Measurements from ENCODE around the gene SEL1L. TPM values are rescaled to one million over a fixed set of nuclear protein-coding genes. Genes with fewer than 3 reads are reported as not detected.

The SEL1L gene
- total and polyA plus RNA-seq, 2 of the 13 experiments (the other 11 are each of a cell fraction or from before 2014, with no cell fraction given): 15.3 to 61.0 TPM

DNA sequence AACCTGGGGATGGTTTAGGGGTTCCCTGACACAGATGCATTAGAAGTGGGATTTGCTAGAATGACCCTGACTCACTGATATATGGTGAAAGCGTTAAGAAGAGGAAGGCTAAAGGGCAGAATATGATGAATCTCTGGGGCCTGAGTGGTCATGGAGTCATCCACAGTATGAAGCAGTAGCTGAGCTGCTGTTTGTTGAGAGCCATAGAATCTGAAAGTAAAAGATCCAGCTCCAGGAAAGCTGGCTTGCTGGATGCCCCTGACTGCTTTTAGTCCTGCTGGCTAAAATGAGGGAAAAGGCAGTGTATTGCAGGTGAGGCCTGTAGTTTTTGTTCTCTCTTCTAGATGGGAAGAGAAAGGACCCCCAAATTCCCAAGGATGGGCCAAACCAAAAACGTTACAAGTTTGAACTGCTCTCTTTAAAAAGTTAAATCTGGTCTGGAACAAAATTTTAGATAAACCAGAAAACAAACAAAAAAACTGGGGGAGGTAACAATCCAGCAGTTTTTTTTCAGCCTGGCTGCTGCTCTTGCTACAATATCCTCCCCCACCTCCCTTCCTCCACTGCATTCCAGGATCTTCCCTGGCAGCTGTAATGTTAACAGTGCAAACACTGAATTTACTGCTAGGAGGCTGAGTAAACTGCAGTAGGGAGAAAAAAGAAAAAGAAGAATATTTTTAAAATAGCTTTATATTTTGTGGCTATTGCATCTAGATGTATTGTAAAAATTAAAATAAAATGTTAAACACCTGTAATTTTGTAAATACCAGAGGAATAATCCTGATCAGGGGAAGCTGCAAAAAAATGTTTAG lies 16.5 kb downstream of the SEL1L start (continued):
- TF ChIP-seq, protein P1, sequence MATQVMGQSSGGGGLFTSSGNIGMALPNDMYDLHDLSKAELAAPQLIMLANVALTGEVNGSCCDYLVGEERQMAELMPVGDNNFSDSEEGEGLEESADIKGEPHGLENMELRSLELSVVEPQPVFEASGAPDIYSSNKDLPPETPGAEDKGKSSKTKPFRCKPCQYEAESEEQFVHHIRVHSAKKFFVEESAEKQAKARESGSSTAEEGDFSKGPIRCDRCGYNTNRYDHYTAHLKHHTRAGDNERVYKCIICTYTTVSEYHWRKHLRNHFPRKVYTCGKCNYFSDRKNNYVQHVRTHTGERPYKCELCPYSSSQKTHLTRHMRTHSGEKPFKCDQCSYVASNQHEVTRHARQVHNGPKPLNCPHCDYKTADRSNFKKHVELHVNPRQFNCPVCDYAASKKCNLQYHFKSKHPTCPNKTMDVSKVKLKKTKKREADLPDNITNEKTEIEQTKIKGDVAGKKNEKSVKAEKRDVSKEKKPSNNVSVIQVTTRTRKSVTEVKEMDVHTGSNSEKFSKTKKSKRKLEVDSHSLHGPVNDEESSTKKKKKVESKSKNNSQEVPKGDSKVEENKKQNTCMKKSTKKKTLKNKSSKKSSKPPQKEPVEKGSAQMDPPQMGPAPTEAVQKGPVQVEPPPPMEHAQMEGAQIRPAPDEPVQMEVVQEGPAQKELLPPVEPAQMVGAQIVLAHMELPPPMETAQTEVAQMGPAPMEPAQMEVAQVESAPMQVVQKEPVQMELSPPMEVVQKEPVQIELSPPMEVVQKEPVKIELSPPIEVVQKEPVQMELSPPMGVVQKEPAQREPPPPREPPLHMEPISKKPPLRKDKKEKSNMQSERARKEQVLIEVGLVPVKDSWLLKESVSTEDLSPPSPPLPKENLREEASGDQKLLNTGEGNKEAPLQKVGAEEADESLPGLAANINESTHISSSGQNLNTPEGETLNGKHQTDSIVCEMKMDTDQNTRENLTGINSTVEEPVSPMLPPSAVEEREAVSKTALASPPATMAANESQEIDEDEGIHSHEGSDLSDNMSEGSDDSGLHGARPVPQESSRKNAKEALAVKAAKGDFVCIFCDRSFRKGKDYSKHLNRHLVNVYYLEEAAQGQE (IDR thresholded peaks at IDR 0.05; ENCODE audit: borderline replicate concordance in 1 of 2, low read depth in 1 of 2, low read length in 2 of 2): 0 out of 4 replicates have a peak, but pooled peaks of 1 of the 2 experiments have one; percentile 37
- no peak for TF ChIP-seq ZNF432 (CRISPR knock-in tag; IDR thresholded peaks at IDR 0.05; ENCODE audit: borderline replicate concordance)
- no peak for TF ChIP-seq ZNF337 (CRISPR knock-in tag; IDR thresholded peaks at IDR 0.05; ENCODE audit: borderline replicate concordance, low read depth)
- 0 out of 2 replicates have a peak, but pooled peaks have one; percentile 22 for TF ChIP-seq DMAP1 (CRISPR knock-in tag; IDR thresholded peaks at IDR 0.05)
- TF ChIP-seq ZNF318 (CRISPR knock-in tag; IDR thresholded peaks at IDR 0.05): no peak
- no peak for TF ChIP-seq TARDBP (CRISPR knock-in tag; IDR thresholded peaks at IDR 0.05)
- TF ChIP-seq, protein P2, sequence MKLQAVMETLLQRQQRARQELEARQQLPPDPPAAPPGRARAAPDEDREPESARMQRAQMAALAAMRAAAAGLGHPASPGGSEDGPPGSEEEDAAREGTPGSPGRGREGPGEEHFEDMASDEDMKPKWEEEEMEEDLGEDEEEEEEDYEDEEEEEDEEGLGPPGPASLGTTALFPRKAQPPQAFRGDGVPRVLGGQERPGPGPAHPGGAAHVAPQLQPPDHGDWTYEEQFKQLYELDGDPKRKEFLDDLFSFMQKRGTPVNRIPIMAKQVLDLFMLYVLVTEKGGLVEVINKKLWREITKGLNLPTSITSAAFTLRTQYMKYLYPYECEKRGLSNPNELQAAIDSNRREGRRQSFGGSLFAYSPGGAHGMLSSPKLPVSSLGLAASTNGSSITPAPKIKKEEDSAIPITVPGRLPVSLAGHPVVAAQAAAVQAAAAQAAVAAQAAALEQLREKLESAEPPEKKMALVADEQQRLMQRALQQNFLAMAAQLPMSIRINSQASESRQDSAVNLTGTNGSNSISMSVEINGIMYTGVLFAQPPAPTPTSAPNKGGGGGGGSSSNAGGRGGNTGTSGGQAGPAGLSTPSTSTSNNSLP (IDR thresholded peaks at IDR 0.05; ENCODE audit: low read depth, low read length): no peak
- TF ChIP-seq ZNF891 (CRISPR knock-in tag; IDR thresholded peaks at IDR 0.05): no peak
- no peak for TF ChIP-seq KLF11 (CRISPR knock-in tag; IDR thresholded peaks at IDR 0.05)
- no peak for TF ChIP-seq SMC3 (IDR thresholded peaks at IDR 0.05; ENCODE audit: low read length)
- TF ChIP-seq HNF4A (CRISPR knock-in tag; IDR thresholded peaks at IDR 0.05): peak; percentile 24
- no peak for TF ChIP-seq ZNF839 (CRISPR knock-in tag; IDR thresholded peaks at IDR 0.05; ENCODE audit: borderline replicate concordance)
- TF ChIP-seq ZNF34 (CRISPR knock-in tag; IDR thresholded peaks at IDR 0.05; ENCODE audit: borderline replicate concordance): no peak
- TF ChIP-seq, protein P3, sequence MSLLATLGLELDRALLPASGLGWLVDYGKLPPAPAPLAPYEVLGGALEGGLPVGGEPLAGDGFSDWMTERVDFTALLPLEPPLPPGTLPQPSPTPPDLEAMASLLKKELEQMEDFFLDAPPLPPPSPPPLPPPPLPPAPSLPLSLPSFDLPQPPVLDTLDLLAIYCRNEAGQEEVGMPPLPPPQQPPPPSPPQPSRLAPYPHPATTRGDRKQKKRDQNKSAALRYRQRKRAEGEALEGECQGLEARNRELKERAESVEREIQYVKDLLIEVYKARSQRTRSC (CRISPR knock-in tag; IDR thresholded peaks at IDR 0.05; ENCODE audit: low read depth): no peak
